GM12878 (cell line): Measurements from ENCODE around the gene DENND6A. TPM values are rescaled to one million over a fixed set of nuclear protein-coding genes. Genes with fewer than 3 reads are reported as not detected.

Source experiments
- CBX5 ChIP-seq: sonication (generic); IDR thresholded peaks from 2 replicates; pipeline ENCODE4 v1.6.1; 2016; ENCODE audit warnings: low read depth, moderate library complexity, mild to moderate bottlenecking, inconsistent platforms
- ETV6 ChIP-seq, 2 experiments: fragments of 450-650 bp in 1 of 2; IDR thresholded peaks in 1 of 2; conservative IDR thresholded peaks in 1 of 2; 2 replicates each; pipeline ENCODE4 v1.6.1; 2014; ENCODE audit warnings: antibody characterized with exemption in 1 of 2, borderline replicate concordance in 1 of 2, low read depth in 1 of 2, mild to moderate bottlenecking in 1 of 2, moderate library complexity in 1 of 2
- LARP7 ChIP-seq: fragments of 450-650 bp; IDR thresholded peaks from 2 replicates; pipeline ENCODE4 v1.6.1; 2017; ENCODE audit warnings: mild to moderate bottlenecking
- NRF1 ChIP-seq: conservative IDR thresholded peaks from 2 replicates; pipeline ENCODE4 v1.6.1; 2011; ENCODE audit warnings: mild to moderate bottlenecking, low read depth, low read length, improper control_type of control experiment
- SMAD5 ChIP-seq: IDR thresholded peaks from 2 replicates; pipeline ENCODE4 v1.6.1; 2016; ENCODE audit warnings: antibody characterized with exemption, low read depth
- TCF7 ChIP-seq: IDR thresholded peaks from 2 replicates; pipeline ENCODE4 v1.6.1; 2014; ENCODE audit warnings: antibody characterized with exemption, borderline replicate concordance
- ZBED1 ChIP-seq: IDR thresholded peaks from 2 replicates; pipeline ENCODE4 v1.6.1; 2016; ENCODE audit warnings: borderline replicate concordance
- ZNF217 ChIP-seq: fragments of 450-650 bp; IDR thresholded peaks from 2 replicates; pipeline ENCODE4 v1.6.1; 2017; ENCODE audit warnings: antibody characterized with exemption, mild to moderate bottlenecking
- polyA plus RNA-seq, 11 experiments: library from polyadenylated mRNA; depleted of rRNA in 4 of 11; unstranded in 6 of 11; stranded (reverse) in 5 of 11; fragments of >200 nt; fragmentation: Nextera tagmentation in 4 of 11; fragmentation: Illumina TruSeq in 1 of 11; extraction: Ambion mirVana in 4 of 11; extraction: Trizol in 1 of 11; gene quantifications; 1 replicate in 1 of 11; 2 replicates in 10 of 11; pipeline versions ENCODE4 v1.2.1 to v1.2.3, GENCODE V29; 2011 to 2016; ENCODE audit warnings: inconsistent platforms in 2 of 11, missing spikeins in 2 of 11, low read depth in 1 of 11
- total RNA-seq, 4 experiments: library from RNA; depleted of rRNA in 3 of 4; stranded (reverse); fragments of >200 nt in 3 of 4; fragmentation: Illumina TruSeq in 1 of 4; extraction: Trizol in 1 of 4; gene quantifications; 2 replicates each; pipeline versions ENCODE4 v1.2.1 to v1.2.3, GENCODE V29; 2013 to 2021
- TF ChIP-seq, protein P1 (sequence below): fragments of 450-650 bp; IDR thresholded peaks from 2 replicates; pipeline ENCODE4 v1.6.1; 2017; ENCODE audit warnings: mild to moderate bottlenecking, moderate library complexity
- TF ChIP-seq, protein P2 (sequence below): IDR thresholded peaks from 2 replicates; pipeline ENCODE4 v1.6.1; 2012; ENCODE audit warnings: low read length, inconsistent platforms

DENND6A gene
- total and polyA plus RNA-seq, 10 of the 15 experiments (the other 5 are each of a cell fraction or from before 2014, with no cell fraction given), result 1.8 to 15.3 (median 10.3) TPM

DNA sequence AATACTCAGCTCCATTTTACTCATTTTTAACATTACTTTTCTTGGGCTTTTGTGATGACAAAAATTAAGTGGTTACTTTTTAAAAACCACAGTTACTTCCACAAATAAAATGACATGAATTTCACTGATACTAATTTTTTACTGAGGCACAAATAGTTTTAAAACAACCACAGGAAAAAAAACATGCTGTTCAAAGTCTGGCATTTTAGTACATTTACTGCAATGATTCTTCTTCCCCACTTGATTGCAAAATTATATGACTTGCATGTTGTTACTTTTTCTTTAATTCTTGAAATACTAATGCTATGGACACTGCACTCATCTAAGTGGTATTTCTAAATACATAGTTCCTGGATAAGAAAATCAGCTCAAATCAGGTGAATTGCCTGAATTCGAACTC lies 38.4 kb upstream of the DENND6A start (continued):
- TF ChIP-seq TCF7, result no peak
- no peak for TF ChIP-seq SMAD5
- TF ChIP-seq ZNF217, result no peak
- no peak for TF ChIP-seq LARP7
- TF ChIP-seq, protein P1, sequence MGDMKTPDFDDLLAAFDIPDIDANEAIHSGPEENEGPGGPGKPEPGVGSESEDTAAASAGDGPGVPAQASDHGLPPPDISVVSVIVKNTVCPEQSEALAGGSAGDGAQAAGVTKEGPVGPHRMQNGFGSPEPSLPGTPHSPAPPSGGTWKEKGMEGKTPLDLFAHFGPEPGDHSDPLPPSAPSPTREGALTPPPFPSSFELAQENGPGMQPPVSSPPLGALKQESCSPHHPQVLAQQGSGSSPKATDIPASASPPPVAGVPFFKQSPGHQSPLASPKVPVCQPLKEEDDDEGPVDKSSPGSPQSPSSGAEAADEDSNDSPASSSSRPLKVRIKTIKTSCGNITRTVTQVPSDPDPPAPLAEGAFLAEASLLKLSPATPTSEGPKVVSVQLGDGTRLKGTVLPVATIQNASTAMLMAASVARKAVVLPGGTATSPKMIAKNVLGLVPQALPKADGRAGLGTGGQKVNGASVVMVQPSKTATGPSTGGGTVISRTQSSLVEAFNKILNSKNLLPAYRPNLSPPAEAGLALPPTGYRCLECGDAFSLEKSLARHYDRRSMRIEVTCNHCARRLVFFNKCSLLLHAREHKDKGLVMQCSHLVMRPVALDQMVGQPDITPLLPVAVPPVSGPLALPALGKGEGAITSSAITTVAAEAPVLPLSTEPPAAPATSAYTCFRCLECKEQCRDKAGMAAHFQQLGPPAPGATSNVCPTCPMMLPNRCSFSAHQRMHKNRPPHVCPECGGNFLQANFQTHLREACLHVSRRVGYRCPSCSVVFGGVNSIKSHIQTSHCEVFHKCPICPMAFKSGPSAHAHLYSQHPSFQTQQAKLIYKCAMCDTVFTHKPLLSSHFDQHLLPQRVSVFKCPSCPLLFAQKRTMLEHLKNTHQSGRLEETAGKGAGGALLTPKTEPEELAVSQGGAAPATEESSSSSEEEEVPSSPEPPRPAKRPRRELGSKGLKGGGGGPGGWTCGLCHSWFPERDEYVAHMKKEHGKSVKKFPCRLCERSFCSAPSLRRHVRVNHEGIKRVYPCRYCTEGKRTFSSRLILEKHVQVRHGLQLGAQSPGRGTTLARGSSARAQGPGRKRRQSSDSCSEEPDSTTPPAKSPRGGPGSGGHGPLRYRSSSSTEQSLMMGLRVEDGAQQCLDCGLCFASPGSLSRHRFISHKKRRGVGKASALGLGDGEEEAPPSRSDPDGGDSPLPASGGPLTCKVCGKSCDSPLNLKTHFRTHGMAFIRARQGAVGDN, result no peak
- TF ChIP-seq NRF1, result no peak
- no peak for TF ChIP-seq ETV6 (conservative IDR thresholded peaks at IDR 0.05 in 1 of 2, IDR thresholded peaks at IDR 0.05 in 1 of 2; ENCODE audit: borderline replicate concordance in 1 of 2, low read depth in 1 of 2)
- TF ChIP-seq CBX5, result no peak
- no peak for TF ChIP-seq ZBED1
- TF ChIP-seq, protein P2, sequence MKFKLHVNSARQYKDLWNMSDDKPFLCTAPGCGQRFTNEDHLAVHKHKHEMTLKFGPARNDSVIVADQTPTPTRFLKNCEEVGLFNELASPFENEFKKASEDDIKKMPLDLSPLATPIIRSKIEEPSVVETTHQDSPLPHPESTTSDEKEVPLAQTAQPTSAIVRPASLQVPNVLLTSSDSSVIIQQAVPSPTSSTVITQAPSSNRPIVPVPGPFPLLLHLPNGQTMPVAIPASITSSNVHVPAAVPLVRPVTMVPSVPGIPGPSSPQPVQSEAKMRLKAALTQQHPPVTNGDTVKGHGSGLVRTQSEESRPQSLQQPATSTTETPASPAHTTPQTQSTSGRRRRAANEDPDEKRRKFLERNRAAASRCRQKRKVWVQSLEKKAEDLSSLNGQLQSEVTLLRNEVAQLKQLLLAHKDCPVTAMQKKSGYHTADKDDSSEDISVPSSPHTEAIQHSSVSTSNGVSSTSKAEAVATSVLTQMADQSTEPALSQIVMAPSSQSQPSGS, result no peak
